SK-N-MC (cell line): ENCODE data around the gene JMJD1C.

ENCODE experiments used
- DNase-seq: peaks from one replicate; pipeline ENCODE4 v3.0.0-alpha.2; 2011; ENCODE audit warnings: low read depth, low spot score
- H3K27ac ChIP-seq: fragments of 200-600 bp; sonication (generic); 2 replicates; pipeline ENCODE4 v1.5.1; 2016; ENCODE audit warnings: mixed run types
- H3K36me3 ChIP-seq: fragments of 200-600 bp; sonication (generic); 2 replicates; pipeline ENCODE4 v1.6.1; 2017; ENCODE audit warnings: antibody characterized with exemption, low read length, mixed read lengths; ENCODE audit not compliant: insufficient read depth
- H3K4me3 ChIP-seq: fragments of 200-600 bp; sonication (generic); 2 replicates; pipeline ENCODE4 v1.5.1; 2016
- H3K9ac ChIP-seq: fragments of 200-600 bp; sonication (generic); 2 replicates; pipeline ENCODE4 v1.8.0; 2017; ENCODE audit warnings: mixed run types, mixed read lengths; ENCODE audit not compliant: insufficient read length
- H3K9me3 ChIP-seq: fragments of 200-600 bp; sonication (generic); 2 replicates; pipeline ENCODE4 v1.6.1; 2017; ENCODE audit warnings: low read depth, mild to moderate bottlenecking, antibody characterized with exemption, low read length, moderate library complexity, mixed read lengths
- EZH2 ChIP-seq: fragments of 200-600 bp; sonication (generic); IDR thresholded peaks from one replicate; pipeline ENCODE4 v1.6.1; 2017; ENCODE audit warnings: antibody characterized with exemption
- FOXP2 ChIP-seq: optimal IDR thresholded peaks from 2 replicates; pipeline ENCODE3; 2011; ENCODE audit warnings: mild to moderate bottlenecking, moderate library complexity; ENCODE audit not compliant: insufficient read depth; ENCODE audit errors: extremely low read length, control extremely low read depth
- POLR2AphosphoS5 ChIP-seq: IDR thresholded peaks from 2 replicates; pipeline ENCODE4 v1.6.1; 2012; ENCODE audit warnings: mild to moderate bottlenecking, low read depth, low read length, borderline replicate concordance

The JMJD1C gene

GRCh38 chr10:63129888-63130287 is 335.9 kb downstream of the JMJD1C start:
- H3K9ac ChIP-seq: no peak overlapping the region
- no peak overlapping the region for H3K27ac ChIP-seq
- H3K36me3 ChIP-seq: no peaks in the 10 kb centered on the region
- H3K4me3 ChIP-seq: no peak overlapping the region
- TF ChIP-seq FOXP2 (no peak), POLR2AphosphoS5 (no peak), EZH2 (no peak)
- H3K9me3 ChIP-seq: no peaks in the 10 kb centered on the region
- no peak for DNase-seq

GRCh38 chr10:63128443-63128842 is 337.3 kb downstream of the JMJD1C start:
- no peak overlapping the region for H3K27ac ChIP-seq
- DNase-seq: no peak
- H3K9ac ChIP-seq: no peak overlapping the region
- TF ChIP-seq EZH2: no peak
- TF ChIP-seq POLR2AphosphoS5: no peak
- no peak for TF ChIP-seq FOXP2
- H3K4me3 ChIP-seq: no peak overlapping the region
- no peaks in the 10 kb centered on the region for H3K36me3 ChIP-seq
- no peaks in the 10 kb centered on the region for H3K9me3 ChIP-seq

- no peak for DNase-seq
- Histone ChIP-seq H3K9ac (no peak overlapping the region), H3K36me3 (no peaks in the 10 kb centered on the region), H3K9me3 (no peaks in the 10 kb centered on the region), H3K4me3 (no peak overlapping the region), H3K27ac (no peak overlapping the region)
- TF ChIP-seq EZH2 (no peak), FOXP2 (no peak), POLR2AphosphoS5 (no peak)
Observed at GRCh38 chr10:63125459-63125858, 340.3 kb downstream of the JMJD1C start.

GRCh38 chr10:63123727-63124362 is 341.9 kb downstream of the JMJD1C start:
- no peak overlapping the region for H3K4me3 ChIP-seq
- H3K9ac ChIP-seq: no peak overlapping the region
- no peaks in the 10 kb centered on the region for H3K36me3 ChIP-seq
- no peak for DNase-seq
- no peak overlapping the region for H3K27ac ChIP-seq
- no peaks in the 10 kb centered on the region for H3K9me3 ChIP-seq
- TF ChIP-seq EZH2: no peak

GRCh38 chr10:63120554-63120953 is 345.2 kb downstream of the JMJD1C start:
- DNase-seq: no peak

GRCh38 chr10:63119041-63119440 is 346.7 kb downstream of the JMJD1C start:
- Histone ChIP-seq H3K9me3 (no peaks in the 10 kb centered on the region), H3K4me3 (no peak overlapping the region), H3K9ac (no peak overlapping the region), H3K36me3 (no peaks in the 10 kb centered on the region), H3K27ac (no peak overlapping the region)
- no peak for DNase-seq
- no peak for TF ChIP-seq EZH2

More at GRCh38 chr10:63120554-63120953, 345.2 kb downstream of the JMJD1C start:
- TF ChIP-seq EZH2: no peak
- no peak for TF ChIP-seq POLR2AphosphoS5
- H3K27ac ChIP-seq: no peak overlapping the region
- no peaks in the 10 kb centered on the region for H3K36me3 ChIP-seq
- H3K4me3 ChIP-seq: no peak overlapping the region
- no peak overlapping the region for H3K9ac ChIP-seq
- H3K9me3 ChIP-seq: no peaks in the 10 kb centered on the region
